Rectal smooth muscle tissue (tissue), 1 donor: ENCODE results near the gene LLGL1.
"Not testable (repeated sequence)": the region's sequence is repeated elsewhere in the genome, so short reads cannot be mapped to it uniquely, and the experiment has no call there.

ENCODE experiments used
- H3K27ac ChIP-seq: one replicate; pipeline ENCODE4 v1.7.0; 2013; ENCODE audit warnings: low read depth, low read length, inconsistent platforms
- H3K27me3 ChIP-seq: one replicate; pipeline ENCODE4 v1.7.0; 2013; ENCODE audit warnings: low read length; ENCODE audit not compliant: control insufficient read depth, insufficient read depth
- H3K36me3 ChIP-seq: one replicate; pipeline ENCODE4 v1.7.0; 2013; ENCODE audit warnings: low read length; ENCODE audit not compliant: control insufficient read depth, insufficient read depth
- H3K4me1 ChIP-seq: one replicate; pipeline ENCODE4 v1.7.0; 2013; ENCODE audit warnings: low read length; ENCODE audit not compliant: control insufficient read depth, insufficient read depth
- H3K4me3 ChIP-seq: one replicate; pipeline ENCODE4 v1.7.0; 2013; ENCODE audit warnings: low read length
- H3K9ac ChIP-seq: one replicate; pipeline ENCODE4 v1.7.0; 2013; ENCODE audit warnings: low read length

Gene LLGL1

GRCh38 chr17:18198530-18198929, 26.9 kb upstream of the LLGL1 start:
- Histone ChIP-seq H3K4me1 (peaks cover 2% of the 10 kb centered on the region), H3K27ac (no peak overlapping the region), H3K4me3 (no peak overlapping the region), H3K36me3 (peaks cover 30% of the 10 kb centered on the region), H3K9ac (no peak overlapping the region), H3K27me3 (no peaks in the 10 kb centered on the region)

- no peaks in the 10 kb centered on the region for H3K27me3 ChIP-seq
- peaks cover 2% of the 10 kb centered on the region for H3K4me1 ChIP-seq
- no peak overlapping the region for H3K4me3 ChIP-seq
- peaks cover 24% of the 10 kb centered on the region for H3K36me3 ChIP-seq
- no peak overlapping the region for H3K9ac ChIP-seq
- H3K27ac ChIP-seq, result no peak overlapping the region
Observed at GRCh38 chr17:18201108-18201507, 24.3 kb upstream of the LLGL1 start.

- Histone ChIP-seq H3K4me1 (peaks cover 2% of the 10 kb centered on the region), H3K27ac (no peak overlapping the region), H3K4me3 (no peak overlapping the region), H3K9ac (no peak overlapping the region), H3K27me3 (no peaks in the 10 kb centered on the region), H3K36me3 (peaks cover 26% of the 10 kb centered on the region)
Observed at GRCh38 chr17:18203308-18203707, 22.1 kb upstream of the LLGL1 start.

GRCh38 chr17:18205861-18206260, 19.6 kb upstream of the LLGL1 start:
- H3K4me3 ChIP-seq, result no peak overlapping the region
- no peaks in the 10 kb centered on the region for H3K27me3 ChIP-seq
- no peaks in the 10 kb centered on the region for H3K4me1 ChIP-seq
- H3K36me3 ChIP-seq, result peaks cover 38% of the 10 kb centered on the region
- no peak overlapping the region for H3K27ac ChIP-seq
- H3K9ac ChIP-seq, result no peak overlapping the region

- H3K27me3 ChIP-seq, result no peaks in the 10 kb centered on the region
- no peaks in the 10 kb centered on the region for H3K4me1 ChIP-seq
- H3K4me3 ChIP-seq, result no peak overlapping the region
- peaks cover 38% of the 10 kb centered on the region for H3K36me3 ChIP-seq
- no peak overlapping the region for H3K9ac ChIP-seq
- no peak overlapping the region for H3K27ac ChIP-seq
Observed at GRCh38 chr17:18206962-18207361, 18.5 kb upstream of the LLGL1 start.

GRCh38 chr17:18208092-18208491, 17.3 kb upstream of the LLGL1 start:
- Histone ChIP-seq H3K36me3 (peaks cover 38% of the 10 kb centered on the region), H3K27ac (no peak overlapping the region), H3K9ac (no peak overlapping the region), H3K4me1 (no peaks in the 10 kb centered on the region), H3K4me3 (no peak overlapping the region), H3K27me3 (no peaks in the 10 kb centered on the region)

- no peaks in the 10 kb centered on the region for H3K4me1 ChIP-seq
- H3K27ac ChIP-seq, result no peak overlapping the region
- peaks cover 10% of the 10 kb centered on the region for H3K36me3 ChIP-seq
- no peaks in the 10 kb centered on the region for H3K27me3 ChIP-seq
- no peak overlapping the region for H3K4me3 ChIP-seq
- H3K9ac ChIP-seq, result no peak overlapping the region
Observed at GRCh38 chr17:18213666-18214270, 11.7 kb upstream of the LLGL1 start.

- not testable (repeated sequence) for H3K27ac ChIP-seq, H3K4me1 ChIP-seq, H3K9ac ChIP-seq, H3K27me3 ChIP-seq, H3K4me3 ChIP-seq, H3K36me3 ChIP-seq
Observed at GRCh38 chr17:18216906-18217305, 8.5 kb upstream of the LLGL1 start.

GRCh38 chr17:18217412-18218015, 7.9 kb upstream of the LLGL1 start:
- Histone ChIP-seq H3K9ac (no peak overlapping the region), H3K36me3 (no peaks in the 10 kb centered on the region)

GRCh38 chr17:18218756-18219415, 6.5 kb upstream of the LLGL1 start:
- Histone ChIP-seq H3K36me3 (no peaks in the 10 kb centered on the region), H3K9ac (no peak overlapping the region), H3K27me3 (no peaks in the 10 kb centered on the region), H3K27ac (no peak overlapping the region), H3K4me3 (no peak overlapping the region), H3K4me1 (no peaks in the 10 kb centered on the region)

More at GRCh38 chr17:18217412-18218015, 7.9 kb upstream of the LLGL1 start:
- Histone ChIP-seq H3K4me1 (no peaks in the 10 kb centered on the region), H3K4me3 (no peak overlapping the region), H3K27ac (no peak overlapping the region), H3K27me3 (no peaks in the 10 kb centered on the region)

GRCh38 chr17:18224053-18224386, 1.4 kb upstream of the LLGL1 start:
- Histone ChIP-seq H3K27ac (no peak overlapping the region), H3K4me1 (peaks cover 6% of the 10 kb centered on the region), H3K36me3 (no peaks in the 10 kb centered on the region), H3K4me3 (no peak overlapping the region), H3K27me3 (no peaks in the 10 kb centered on the region), H3K9ac (no peak overlapping the region)

- Histone ChIP-seq H3K9ac (no peak overlapping the region), H3K4me1 (peaks cover 6% of the 10 kb centered on the region), H3K36me3 (no peaks in the 10 kb centered on the region), H3K27me3 (no peaks in the 10 kb centered on the region), H3K27ac (no peak overlapping the region), H3K4me3 (peak overlapping the region; percentile 61)
Observed at GRCh38 chr17:18224387-18225120, 881 bp upstream of the LLGL1 start.
